K562 (cell line): ENCODE results near the gene ELMO1. TPM values are rescaled to one million over a fixed set of nuclear protein-coding genes. Genes with fewer than 3 reads are reported as not detected.

Source experiments
- ATAC-seq: fragments of 200-7000 bp; cut with Tn5 transposase; 3 replicates; pipeline ENCODE4 v1.9.1; 2020; ENCODE audit warnings: moderate library complexity
- BruUV-seq: library from RNA; stranded (reverse); fragments of 400-500 nt; replicated peaks from 2 replicates; lab custom pipeline; 2021; lab: Mats Ljungman, UMichigan
- CTCF ChIA-PET: fragments of 300-600 bp; formaldehyde crosslinking; extraction: SDS; loops from one replicate; lab custom pipeline; 2021; ENCODE audit warnings: low intra/inter-chr PET ratio; lab: Yijun Ruan, JAX
- POLR2A ChIA-PET: fragments of 300-600, 350-650 bp; sonication (Branson Sonifier 250); formaldehyde crosslinking; extraction: SDS; loops from one replicate; lab custom pipeline; 2021; ENCODE audit warnings: antibody characterized with exemption, inconsistent platforms; lab: Yijun Ruan, JAX
- DNase-seq, 4 experiments: peaks; one replicate each; pipeline versions ENCODE4 v3.0.0 to v3.0.0-alpha.2; 2011 to 2018; ENCODE audit warnings: low spot score in 3 of 4, mixed read lengths in 3 of 4; ENCODE audit errors: extremely low read depth in 1 of 4
- FAIRE-seq: peaks from 2 replicates; lab custom pipeline; 2011; peaks lifted over from hg19 to GRCh38; lab: Jason Lieb, UNC
- H2AFZ ChIP-seq: 2 replicates; pipeline ENCODE4 v1.6.0; 2011; ENCODE audit warnings: low read depth, low read length, control low read depth, inconsistent platforms
- H3K27ac ChIP-seq: fragments of 200-600 bp; 3 replicates; pipeline ENCODE4 v1.8.0; 2011; ENCODE audit warnings: low read depth, mild to moderate bottlenecking, control low read depth, inconsistent platforms, low read length, moderate library complexity, mixed read lengths; ENCODE audit errors: extremely low read depth
- H3K27me3 ChIP-seq, 2 experiments: fragments of 300-600 bp in 1 of 2; 2 replicates in 1 of 2; 3 replicates in 1 of 2; pipeline versions ENCODE4 v1.6.0 to v1.8.0; 2011; ENCODE audit warnings: inconsistent platforms in 2 of 2, low read length in 2 of 2, mild to moderate bottlenecking in 1 of 2, mixed read lengths in 1 of 2, moderate library complexity in 1 of 2; ENCODE audit not compliant: control insufficient read depth in 2 of 2, insufficient read depth in 2 of 2
- H3K36me3 ChIP-seq: fragments of 300-600 bp; 3 replicates; pipeline ENCODE4 v1.8.0; 2011; ENCODE audit warnings: mild to moderate bottlenecking, low read length, inconsistent platforms; ENCODE audit not compliant: control insufficient read depth, insufficient read depth
- H3K4me1 ChIP-seq, 2 experiments: fragments of 200-600 bp in 1 of 2; replicated peaks in 1 of 2; 2 replicates in 1 of 2; 3 replicates in 1 of 2; pipeline versions ENCODE4 v1.5.1 to v1.8.0; 2011; ENCODE audit warnings: inconsistent platforms in 2 of 2, low read length in 2 of 2, mild to moderate bottlenecking in 1 of 2, mixed read lengths in 1 of 2, moderate library complexity in 1 of 2; ENCODE audit not compliant: control insufficient read depth in 2 of 2, insufficient read depth in 2 of 2
- H3K4me2 ChIP-seq: 2 replicates; pipeline ENCODE4 v1.6.1; 2011; ENCODE audit warnings: low read length, control low read depth, inconsistent platforms, mixed read lengths; ENCODE audit not compliant: insufficient read depth
- H3K4me3 ChIP-seq: fragments of 200-600 bp; sonication (generic), shearing (Covaris generic); 2 replicates; pipeline ENCODE4 v1.5.1; 2016; ENCODE audit warnings: control low read depth, inconsistent platforms
- H3K79me2 ChIP-seq: fragments of 200-600 bp; 3 replicates; pipeline ENCODE4 v1.8.0; 2011; ENCODE audit warnings: low read length, inconsistent platforms; ENCODE audit not compliant: control insufficient read depth, insufficient read depth
- H3K9ac ChIP-seq, 2 experiments: 2 replicates each; pipeline versions ENCODE4 v1.6.0 to v1.6.1; 2011; ENCODE audit warnings: low read depth in 2 of 2, low read length in 2 of 2, control low read depth in 1 of 2, inconsistent platforms in 1 of 2, mild to moderate bottlenecking in 1 of 2, mixed read lengths in 1 of 2; ENCODE audit not compliant: insufficient read depth in 1 of 2
- H3K9me1 ChIP-seq: one replicate; pipeline ENCODE4 v1.6.0; 2011; ENCODE audit warnings: inconsistent platforms, mild to moderate bottlenecking, low read length, moderate library complexity; ENCODE audit not compliant: control insufficient read depth, insufficient read depth
- H3K9me3 ChIP-seq: replicated peaks from 2 replicates; pipeline ENCODE4 v1.5.1; 2011; ENCODE audit warnings: low read depth, low read length, inconsistent platforms; ENCODE audit not compliant: control insufficient read depth, insufficient read depth
- H4K20me1 ChIP-seq: replicated peaks from 2 replicates; pipeline ENCODE4 v1.6.1; 2011; ENCODE audit warnings: low read length, inconsistent platforms, mixed read lengths; ENCODE audit not compliant: control insufficient read depth, insufficient read depth
- ASH1L ChIP-seq: fragments of 450-650 bp; IDR thresholded peaks from 2 replicates; pipeline ENCODE4 v1.6.1; 2018; ENCODE audit warnings: borderline replicate concordance, mild to moderate bottlenecking, low read depth; ENCODE audit not compliant: partially characterized antibody
- BRD4 ChIP-seq: fragments of 200-600 bp; sonication (generic); IDR thresholded peaks from 2 replicates; pipeline ENCODE4 v1.6.1; 2017; ENCODE audit warnings: inconsistent platforms
- GATA2 ChIP-seq: sonication (generic); formaldehyde crosslinking; IDR thresholded peaks from 2 replicates; pipeline ENCODE4 v1.4.0; 2020; ENCODE audit warnings: mild to moderate bottlenecking, missing genetic modification reagents
- GATAD2A ChIP-seq: fragments of 450-650 bp; IDR thresholded peaks from 2 replicates; pipeline ENCODE4 v1.6.1; 2017
- MCM5 ChIP-seq: fragments of 450-650 bp; IDR thresholded peaks from 2 replicates; pipeline ENCODE4 v1.6.1; 2016; ENCODE audit warnings: low read depth
- SMAD3 ChIP-seq: fragments of 450-650 bp; formaldehyde crosslinking; conservative IDR thresholded peaks from 2 replicates; pipeline ENCODE4 v1.4.0; 2020; ENCODE audit warnings: mild to moderate bottlenecking
- ZNF212 ChIP-seq: fragments of 450-650 bp; formaldehyde crosslinking; IDR thresholded peaks from 2 replicates; pipeline ENCODE4 v1.4.0; 2020; ENCODE audit warnings: mild to moderate bottlenecking
- ZNF263 ChIP-seq: sonication (generic); formaldehyde crosslinking; IDR thresholded peaks from 2 replicates; pipeline ENCODE4 v1.8.0; 2022; ENCODE audit warnings: mild to moderate bottlenecking, missing genetic modification reagents, borderline replicate concordance
- ZNF354B ChIP-seq: fragments of 250-450 bp; sonication (Bioruptor Pico); IDR thresholded peaks from 2 replicates; pipeline ENCODE4 v1.4.0; 2020
- ZNF644 ChIP-seq: fragments of 200-800 bp; sonication (Bioruptor generic); IDR thresholded peaks from 2 replicates; pipeline ENCODE4 v1.6.1; 2016; ENCODE audit warnings: low read depth, missing genetic modification characterization, missing compliant biosample characterization
- WGBS: fragments of 100-300 bp; shearing (Covaris generic); methylation state at CpG from one replicate; pipeline ENCODE4 v1.1.6; 2016; ENCODE audit warnings: low coverage, mixed read lengths; ENCODE audit not compliant: insufficient coverage; ENCODE audit errors: missing lambda C conversion rate; 5-methylcytosine and 5-hydroxymethylcytosine counted together
- in situ Hi-C: fragments of 300-500 bp; cut with MboI; formaldehyde crosslinking; loops from 4 replicates; pipeline ENCODE4 v1.15.0; 2018; ENCODE audit warnings: inconsistent platforms, mixed read lengths
- intact Hi-C: fragments of 100-400 bp; cut with micrococcal nuclease; formaldehyde crosslinking; loops from 2 replicates; pipeline ENCODE4 v1.14.2; 2022
- polyA plus RNA-seq, 8 experiments: library from polyadenylated mRNA; depleted of rRNA in 4 of 8; stranded (reverse) in 5 of 8; unstranded in 3 of 8; fragments of >200 nt; fragmentation: Nextera tagmentation in 2 of 8; fragmentation: Illumina TruSeq in 1 of 8; extraction: Ambion mirVana in 2 of 8; extraction: Trizol in 1 of 8; gene quantifications; 2 replicates each; pipeline versions ENCODE4 v1.2.1 to v1.2.3, GENCODE V29; 2011 to 2014; ENCODE audit warnings: inconsistent platforms in 1 of 8, missing spikeins in 1 of 8
- total RNA-seq, 7 experiments: library from RNA; depleted of rRNA in 6 of 7; stranded (reverse); fragments of >200 nt in 6 of 7; fragmentation: Illumina TruSeq in 2 of 7; extraction: Trizol in 2 of 7; gene quantifications; 2 replicates each; pipeline versions ENCODE4 v1.2.1 to v1.2.3, GENCODE V29; 2011 to 2021; ENCODE audit warnings: low replicate concordance in 1 of 7

The ELMO1 gene
- total and polyA plus RNA-seq, 9 of the 15 experiments (the other 6 are each of a cell fraction or from before 2014, with no cell fraction given), result 0.36 to 7.2 (median 3.6) TPM

- no peak overlapping the region for H2AFZ ChIP-seq
- intact Hi-C loops, result no loop called here
- no peak overlapping the region for H3K27ac ChIP-seq
- no peaks in the 10 kb centered on the region for H3K9me1 ChIP-seq
- no peaks in the 10 kb centered on the region for H3K36me3 ChIP-seq
- 0% methylated on average over 2 of the region's 2 CpGs for WGBS
- ChIA-PET POLR2A (interaction anchor here (0.9 kb wide), 1 partner anchor 30 kb away, joined by 3 read pairs; no protein-coding TSS in a partner anchor), CTCF (no interaction called here)
- no peaks in the 10 kb centered on the region for H3K9me3 ChIP-seq
- H3K4me2 ChIP-seq, result no peak overlapping the region
- no peak for DNase-seq
- H3K4me3 ChIP-seq, result no peak overlapping the region
- H3K9ac ChIP-seq, result no peak overlapping the region
- H3K79me2 ChIP-seq, result no peaks in the 10 kb centered on the region
- H4K20me1 ChIP-seq, result no peaks in the 10 kb centered on the region
- H3K27me3 ChIP-seq, result peaks cover 0 to 4% of the 10 kb centered on the region in 2 experiments; a peak in 1 of 5 replicates
- ATAC-seq, result no peak
- no peaks in the 10 kb centered on the region for H3K4me1 ChIP-seq
- no peak for TF ChIP-seq GATAD2A
- no peak for TF ChIP-seq GATA2 (CRISPR knock-in tag)
- TF ChIP-seq SMAD3 (CRISPR knock-in tag), result no peak
- no peak for TF ChIP-seq ZNF263 (CRISPR knock-in tag)
- TF ChIP-seq BRD4, result no peak
- TF ChIP-seq ASH1L, result no peak
- TF ChIP-seq ZNF212 (CRISPR knock-in tag), result no peak
- TF ChIP-seq ZNF354B, result no peak
- TF ChIP-seq MCM5, result no peak
- TF ChIP-seq ZNF644 (tag), result no peak
- in situ Hi-C loops, result no loop called here
- no TSS peak for BruUV-seq
- no peak for FAIRE-seq
Measured at GRCh38 chr7:37045681-37046179, 402.9 kb downstream of the ELMO1 start.
